ENCODE results near the gene CDH4. TPM values are rescaled to one million over a fixed set of nuclear protein-coding genes. Genes with fewer than 3 reads are reported as not detected.

The CDH4 gene
- total RNA-seq, 2 donors from 2014 or later: 0.05 to 2.2 TPM

DNA sequence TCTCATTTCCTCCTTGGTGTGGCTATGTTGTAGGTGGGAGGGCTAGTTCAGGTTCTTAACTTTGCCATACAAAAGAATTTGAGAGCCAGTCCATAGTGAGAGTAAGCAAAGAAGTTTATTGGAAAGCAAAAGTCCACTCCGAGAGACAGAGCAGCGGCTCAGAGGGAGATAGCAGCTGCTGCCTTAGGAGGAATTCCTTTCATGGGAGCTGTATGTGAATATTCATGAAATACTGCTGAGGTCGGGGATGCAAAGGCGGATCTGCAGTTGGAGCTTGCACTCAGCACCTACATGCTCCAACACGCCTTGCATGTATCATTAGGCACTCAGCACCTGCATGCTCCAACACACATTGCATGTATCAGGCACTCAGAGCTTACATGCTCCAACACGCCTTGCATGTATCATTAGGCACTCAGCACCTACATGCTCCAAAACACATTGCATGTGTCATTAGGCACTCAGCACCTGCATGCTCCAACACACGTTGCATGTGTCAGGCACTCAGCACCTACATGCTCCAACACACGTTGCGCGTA lies 54.9 kb downstream of the CDH4 start:
- TF ChIP-seq POLR2AphosphoS5 (IDR thresholded peaks at IDR 0.05) (no peak), POLR2A (IDR thresholded peaks at IDR 0.05) (no peak)
- TF ChIP-seq, protein P1, sequence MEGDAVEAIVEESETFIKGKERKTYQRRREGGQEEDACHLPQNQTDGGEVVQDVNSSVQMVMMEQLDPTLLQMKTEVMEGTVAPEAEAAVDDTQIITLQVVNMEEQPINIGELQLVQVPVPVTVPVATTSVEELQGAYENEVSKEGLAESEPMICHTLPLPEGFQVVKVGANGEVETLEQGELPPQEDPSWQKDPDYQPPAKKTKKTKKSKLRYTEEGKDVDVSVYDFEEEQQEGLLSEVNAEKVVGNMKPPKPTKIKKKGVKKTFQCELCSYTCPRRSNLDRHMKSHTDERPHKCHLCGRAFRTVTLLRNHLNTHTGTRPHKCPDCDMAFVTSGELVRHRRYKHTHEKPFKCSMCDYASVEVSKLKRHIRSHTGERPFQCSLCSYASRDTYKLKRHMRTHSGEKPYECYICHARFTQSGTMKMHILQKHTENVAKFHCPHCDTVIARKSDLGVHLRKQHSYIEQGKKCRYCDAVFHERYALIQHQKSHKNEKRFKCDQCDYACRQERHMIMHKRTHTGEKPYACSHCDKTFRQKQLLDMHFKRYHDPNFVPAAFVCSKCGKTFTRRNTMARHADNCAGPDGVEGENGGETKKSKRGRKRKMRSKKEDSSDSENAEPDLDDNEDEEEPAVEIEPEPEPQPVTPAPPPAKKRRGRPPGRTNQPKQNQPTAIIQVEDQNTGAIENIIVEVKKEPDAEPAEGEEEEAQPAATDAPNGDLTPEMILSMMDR (IDR thresholded peaks at IDR 0.05): no peak
- H3K27ac ChIP-seq: no peak overlapping the region
- intact Hi-C loops (cut with DNase I): no loop called here
- H3K27me3 ChIP-seq (replicated peaks; ENCODE audit: insufficient read depth): no peaks in the 10 kb centered on the region
- no peak overlapping the region for H3K4me3 ChIP-seq
- no peaks in the 10 kb centered on the region for H3K4me1 ChIP-seq (replicated peaks)
- no peaks in the 10 kb centered on the region for H3K36me3 ChIP-seq
- no peak for DNase-seq (ENCODE audit: low spot score)
- WGBS: 83% methylated on average over 10 of the region's 10 CpGs
- H3K9me3 ChIP-seq: no peaks in the 10 kb centered on the region

DNA sequence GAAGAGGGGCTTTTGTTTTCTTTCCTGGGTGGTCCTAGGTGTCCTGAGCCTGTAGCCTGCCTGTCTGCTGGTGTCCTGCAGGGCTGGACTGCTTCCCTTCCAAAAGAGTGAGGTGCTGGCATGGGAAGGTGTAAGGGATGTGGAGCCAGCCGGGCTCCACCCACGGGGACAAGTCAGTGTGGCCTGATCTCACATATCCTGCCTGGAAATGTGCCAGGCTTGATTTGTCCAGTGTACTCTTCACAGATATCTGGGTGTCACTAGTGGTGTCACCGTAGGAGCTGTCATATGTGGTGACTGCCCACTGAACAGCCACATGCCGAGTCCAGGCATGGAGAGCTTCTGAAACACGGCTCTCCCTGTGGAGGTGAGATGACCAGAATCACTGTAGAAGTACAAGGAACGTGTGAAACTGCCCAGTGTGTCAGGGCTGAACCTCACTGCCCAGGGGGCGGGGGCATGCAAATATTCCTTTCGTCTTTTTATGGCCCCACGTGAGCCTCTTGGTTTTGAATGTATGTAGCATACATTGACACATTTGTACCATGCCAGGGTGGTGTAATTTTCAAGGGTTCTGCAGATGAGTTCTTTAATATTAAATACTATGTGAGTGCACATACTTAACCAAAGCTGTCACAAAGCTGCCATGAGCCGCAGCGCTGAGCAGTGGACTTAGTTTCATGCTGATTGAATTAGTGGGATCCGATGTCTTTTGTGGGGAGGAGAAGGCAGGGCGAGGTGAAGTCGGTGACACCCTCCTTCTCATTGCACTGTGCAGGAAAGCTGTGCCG lies 55.8 kb downstream of the CDH4 start:
- Histone ChIP-seq H3K4me3 (no peak overlapping the region), H3K27me3 (replicated peaks; ENCODE audit: insufficient read depth) (peaks cover 3% of the 10 kb centered on the region), H3K9me3 (no peaks in the 10 kb centered on the region), H3K36me3 (no peaks in the 10 kb centered on the region), H3K27ac (no peak overlapping the region), H3K4me1 (replicated peaks) (no peaks in the 10 kb centered on the region)
- intact Hi-C loops (cut with DNase I): no loop called here
- TF ChIP-seq, protein P1 (IDR thresholded peaks at IDR 0.05): no peak
- no peak for TF ChIP-seq POLR2A (IDR thresholded peaks at IDR 0.05)
- TF ChIP-seq POLR2AphosphoS5 (IDR thresholded peaks at IDR 0.05): no peak
- DNase-seq (ENCODE audit: low spot score): no peak
- WGBS: 48% methylated on average over 15 of the region's 15 CpGs

DNA sequence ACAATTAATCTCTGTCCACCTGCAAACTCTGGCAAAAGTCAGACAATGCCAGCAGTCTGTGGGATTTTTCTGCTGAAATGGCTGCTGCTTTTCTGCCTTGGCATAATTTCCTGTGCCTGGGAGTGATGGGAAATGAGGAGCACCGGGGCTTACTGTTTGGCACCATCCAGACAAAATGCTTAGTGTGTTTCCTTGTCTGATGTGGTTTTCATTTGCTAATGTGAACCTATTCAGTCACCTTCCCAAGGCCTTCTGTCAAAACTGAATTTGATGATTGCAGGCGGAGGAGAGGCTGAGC lies 56.4 kb downstream of the CDH4 start:
- 52% methylated on average over 2 of the region's 2 CpGs for WGBS
- Histone ChIP-seq H3K27ac (no peak overlapping the region), H3K9me3 (no peaks in the 10 kb centered on the region), H3K4me1 (replicated peaks) (no peaks in the 10 kb centered on the region), H3K27me3 (replicated peaks; ENCODE audit: insufficient read depth) (peaks cover 3% of the 10 kb centered on the region), H3K4me3 (no peak overlapping the region), H3K36me3 (no peaks in the 10 kb centered on the region)
- no peak for TF ChIP-seq POLR2AphosphoS5 (IDR thresholded peaks at IDR 0.05)
- TF ChIP-seq, protein P1 (IDR thresholded peaks at IDR 0.05): no peak
- no peak for TF ChIP-seq POLR2A (IDR thresholded peaks at IDR 0.05)
- DNase-seq (ENCODE audit: low spot score): no peak
- intact Hi-C loops (cut with DNase I): no loop called here

DNA sequence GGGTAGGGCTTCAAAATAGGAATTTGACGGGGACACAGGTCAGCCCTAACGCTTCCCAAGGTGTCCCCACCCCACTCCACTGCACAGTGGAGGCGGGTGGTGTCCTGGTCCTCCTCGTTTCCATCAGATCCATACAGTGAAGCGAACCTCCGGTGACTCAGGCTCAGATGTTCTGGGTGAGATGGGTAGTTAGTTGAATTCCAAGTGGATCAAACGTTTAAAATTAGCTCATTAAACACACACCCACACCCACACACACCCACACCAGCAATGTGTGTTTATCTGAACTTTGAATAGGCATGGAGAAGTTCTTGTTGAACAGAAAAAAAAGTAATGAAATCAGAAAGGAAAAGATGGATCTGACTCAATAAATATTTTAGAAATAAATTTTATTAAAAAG lies 58.9 kb downstream of the CDH4 start:
- H3K4me1 ChIP-seq (replicated peaks): no peaks in the 10 kb centered on the region
- H3K27me3 ChIP-seq (replicated peaks; ENCODE audit: insufficient read depth): peaks cover 3% of the 10 kb centered on the region
- H3K27ac ChIP-seq: no peak overlapping the region
- H3K4me3 ChIP-seq: no peak overlapping the region
- TF ChIP-seq, protein P1 (IDR thresholded peaks at IDR 0.05): no peak
- TF ChIP-seq POLR2A (IDR thresholded peaks at IDR 0.05): no peak
- intact Hi-C loops (cut with DNase I): no loop called here
- no peak for DNase-seq (ENCODE audit: low spot score)
- no peaks in the 10 kb centered on the region for H3K36me3 ChIP-seq
- 60% methylated on average over 7 of the region's 7 CpGs for WGBS
- H3K9me3 ChIP-seq: no peaks in the 10 kb centered on the region

All from prostate gland (tissue), 2 donors.